Epithelial cell of esophagus (primary cell): Measurements from ENCODE around the gene PREX1.
"Not testable (repeated sequence)": the region's sequence is repeated elsewhere in the genome, so short reads cannot be mapped to it uniquely, and the experiment has no call there.

ENCODE experiments used
- DNase-seq: peaks from one replicate; pipeline ENCODE4 v3.0.0; 2010; ENCODE audit warnings: low read depth
- H3K4me3 ChIP-seq: 2 replicates; pipeline ENCODE4 v1.5.1; 2011; ENCODE audit warnings: mild to moderate bottlenecking, low read length, control low read depth
- CTCF ChIP-seq: IDR thresholded peaks from 2 replicates; pipeline ENCODE4 v1.5.1; 2011; ENCODE audit warnings: low read depth, mild to moderate bottlenecking, low read length, control low read depth, inconsistent platforms; ENCODE audit not compliant: insufficient read depth; ENCODE audit errors: missing control alignments

The PREX1 gene

GRCh38 chr20:48847498-48848205 is 19.9 kb upstream of the PREX1 start:
- no peak for TF ChIP-seq CTCF
- no peak for DNase-seq
- no peak overlapping the region for H3K4me3 ChIP-seq

GRCh38 chr20:48846516-48847492 is 19.0 kb upstream of the PREX1 start:
- TF ChIP-seq CTCF = no peak
- no peak for DNase-seq
- H3K4me3 ChIP-seq = no peak overlapping the region

GRCh38 chr20:48845721-48846306 is 18.0 kb upstream of the PREX1 start:
- no peak overlapping the region for H3K4me3 ChIP-seq
- DNase-seq = no peak
- no peak for TF ChIP-seq CTCF

GRCh38 chr20:48844996-48845395 is 17.2 kb upstream of the PREX1 start:
- TF ChIP-seq CTCF = no peak
- H3K4me3 ChIP-seq = no peak overlapping the region
- peak; percentile 34 for DNase-seq

GRCh38 chr20:48843896-48844295 is 16.1 kb upstream of the PREX1 start:
- not testable (repeated sequence) for DNase-seq, H3K4me3 ChIP-seq

- DNase-seq = peak; percentile 11
- no peak for TF ChIP-seq CTCF
- no peak overlapping the region for H3K4me3 ChIP-seq
Observed at GRCh38 chr20:48843057-48843806, 15.4 kb upstream of the PREX1 start.
